HG02610 (cell line): ENCODE results near the gene ABCD4.

Source experiments
- ATAC-seq: cut with Tn5 transposase; IDR thresholded peaks from one replicate; pipeline ENCODE4 v1.9.1; 2021; ENCODE audit warnings: mild to moderate bottlenecking, moderate library complexity; ENCODE audit not compliant: unreplicated experiment

ABCD4 gene

DNA sequence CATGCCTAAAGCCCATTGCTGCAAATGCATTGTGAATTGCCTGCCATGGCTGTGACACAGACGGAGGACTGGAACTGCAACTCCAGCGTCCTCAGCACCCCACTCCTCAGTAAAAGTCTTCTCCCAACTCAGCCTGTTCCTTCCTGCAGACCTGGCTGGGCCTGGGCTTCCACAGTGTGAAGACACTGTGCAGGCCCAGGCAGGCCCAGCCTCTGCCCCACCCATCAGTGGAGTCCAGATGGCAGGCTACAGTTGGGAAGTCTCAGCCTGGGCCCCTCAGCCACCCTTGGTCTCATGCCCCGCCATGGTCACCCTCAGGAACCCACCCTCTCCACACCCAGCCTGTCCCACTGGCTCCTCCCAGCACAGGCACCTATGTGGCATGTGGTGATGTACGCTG is 41.4 kb downstream of the ABCD4 start:
- no peak for ATAC-seq

DNA sequence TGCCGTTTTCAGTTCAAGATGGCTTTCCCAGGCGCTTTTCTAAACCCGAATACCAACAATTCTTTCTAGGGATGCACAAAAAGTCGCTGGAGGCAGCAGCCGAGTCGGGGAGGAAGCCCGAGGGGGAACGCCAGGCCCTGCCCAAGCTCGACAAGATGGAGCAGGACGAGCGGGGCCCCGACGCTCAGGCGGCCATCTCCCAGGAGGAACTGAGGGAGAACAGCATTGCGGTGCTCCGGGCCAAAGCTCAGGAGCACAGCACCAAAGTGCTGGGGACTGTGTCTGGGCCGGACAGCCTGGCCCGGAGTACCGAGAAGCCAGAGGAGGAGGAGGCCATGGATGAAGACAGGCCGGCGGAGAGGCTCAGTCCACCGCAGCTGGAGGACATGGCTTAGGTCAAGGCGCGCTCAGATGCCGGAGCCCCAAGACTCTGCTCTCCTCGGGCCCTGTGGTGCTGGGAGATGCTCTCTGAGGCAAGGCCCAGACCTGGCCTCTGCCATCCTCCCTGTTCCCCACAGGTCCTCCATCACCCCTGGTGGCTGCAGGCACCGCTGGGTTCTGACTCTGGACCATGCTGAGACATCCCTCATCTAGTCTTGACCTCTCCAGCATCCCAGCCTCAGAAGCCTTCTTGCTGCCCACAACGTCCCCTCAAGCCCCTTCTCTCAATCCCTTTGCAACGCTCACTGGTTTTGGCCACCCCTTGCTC is 42.1 kb downstream of the ABCD4 start:
- no peak for ATAC-seq

DNA sequence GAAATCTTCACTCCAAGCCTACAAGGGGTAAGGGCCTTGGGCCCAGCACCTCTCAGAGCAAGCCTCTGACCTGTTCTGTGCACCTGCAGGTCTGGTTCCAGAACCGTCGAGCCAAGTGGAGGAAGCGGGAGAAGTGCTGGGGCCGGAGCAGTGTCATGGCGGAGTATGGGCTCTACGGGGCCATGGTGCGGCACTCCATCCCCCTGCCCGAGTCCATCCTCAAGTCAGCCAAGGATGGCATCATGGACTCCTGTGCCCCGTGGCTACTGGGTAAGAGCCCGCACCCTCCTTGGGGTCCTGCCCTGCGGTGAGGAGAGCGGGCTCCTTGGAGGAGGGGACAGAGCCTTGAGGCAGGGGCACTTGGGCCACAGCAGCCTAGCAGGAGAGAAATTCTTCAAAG is 43.2 kb downstream of the ABCD4 start:
- ATAC-seq: no peak

DNA sequence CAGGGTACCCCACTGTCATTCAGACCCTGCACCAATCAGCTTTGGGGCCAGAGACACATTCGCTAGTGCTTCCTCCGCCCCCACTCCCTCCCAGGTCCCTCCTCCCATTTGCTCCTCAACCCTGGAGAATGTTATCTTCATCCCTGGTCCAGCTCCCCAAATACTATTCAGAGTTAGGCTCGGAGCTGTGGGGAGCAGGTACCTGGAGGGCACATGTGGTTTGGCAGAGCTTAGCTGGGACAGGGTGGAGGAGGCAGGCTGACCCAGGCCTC is 44.0 kb downstream of the ABCD4 start:
- ATAC-seq: no peak

DNA sequence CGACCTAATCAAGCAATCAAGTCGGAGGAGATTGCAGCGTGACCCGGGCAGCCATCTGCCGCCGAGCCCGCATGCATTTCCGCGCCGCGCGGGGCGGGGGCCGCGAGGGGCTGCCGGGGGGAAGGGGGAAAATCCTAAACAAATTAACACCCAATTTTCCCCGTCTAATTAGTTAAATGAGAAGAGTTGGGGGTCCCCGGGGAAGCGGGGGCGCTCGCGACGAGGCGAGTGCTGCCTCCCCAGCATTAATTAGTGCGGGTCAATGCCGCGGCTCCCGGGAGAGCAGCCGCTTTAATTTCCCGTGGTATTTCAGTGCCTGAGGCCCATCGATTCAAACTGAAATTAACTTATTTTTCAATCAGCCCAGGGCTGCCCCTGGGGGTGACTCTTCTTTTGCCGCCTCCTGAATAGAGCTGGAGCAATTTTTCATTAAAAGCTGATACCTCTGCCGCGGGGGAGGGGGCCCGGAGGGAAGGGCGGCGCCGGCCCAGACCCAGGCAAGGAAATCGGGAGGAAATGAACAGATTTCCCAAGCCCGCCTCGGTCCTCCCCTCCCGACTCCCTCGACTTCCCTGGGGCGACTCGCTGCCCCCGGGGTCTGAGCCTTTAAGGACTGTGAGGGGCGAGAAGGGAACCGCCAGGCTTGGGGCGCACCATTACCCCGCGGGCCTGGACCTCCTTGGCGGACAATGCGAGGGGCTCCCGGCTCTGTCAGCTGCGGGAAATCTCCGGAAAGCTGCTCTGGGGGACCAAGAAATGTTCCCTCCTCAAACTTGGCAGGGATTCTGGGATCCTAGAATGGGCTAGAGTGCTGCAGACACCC is 44.6 kb downstream of the ABCD4 start:
- no peak for ATAC-seq

DNA sequence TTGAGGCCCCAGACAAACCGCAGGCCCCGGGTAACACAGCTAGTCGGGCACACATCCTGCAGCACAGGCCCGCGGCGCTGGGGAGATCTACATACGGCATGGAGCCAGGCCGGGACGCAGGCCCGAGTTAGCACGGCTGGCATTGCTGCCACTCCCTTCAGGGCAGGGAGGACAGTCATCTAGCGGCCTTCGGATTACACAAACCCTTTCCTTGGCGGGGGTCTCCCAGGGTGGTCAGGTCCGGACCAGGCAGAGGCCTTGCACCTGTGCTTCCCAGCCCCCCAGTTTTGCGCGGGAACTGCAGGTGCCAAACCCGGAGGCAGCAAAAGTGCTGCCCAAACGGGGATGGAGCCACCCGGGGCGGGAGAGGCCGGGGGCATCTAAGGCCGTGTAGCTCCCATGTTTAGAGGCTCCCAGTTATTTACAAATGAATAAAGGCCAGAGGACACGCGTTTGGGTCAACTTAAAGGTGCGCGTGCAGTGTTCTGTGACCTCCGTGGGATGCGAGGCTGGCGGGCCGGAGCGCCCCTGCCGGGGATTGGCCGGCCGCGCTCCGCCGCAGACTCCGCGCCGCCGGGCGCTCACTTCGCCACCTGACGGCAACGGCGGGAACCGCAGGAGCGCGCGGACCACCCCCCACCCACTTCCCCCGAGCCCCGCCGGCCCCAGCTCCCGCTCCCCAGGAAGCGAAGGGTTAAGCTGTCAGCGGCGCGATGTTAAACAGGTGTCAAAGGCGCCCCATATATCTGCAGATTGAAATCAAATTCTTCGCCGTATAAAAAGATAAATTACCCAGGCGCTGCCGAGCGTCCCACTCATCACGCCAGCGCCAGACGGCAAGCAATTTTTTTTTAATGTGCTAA is 45.4 kb downstream of the ABCD4 start:
- peak; percentile 63 for ATAC-seq

DNA sequence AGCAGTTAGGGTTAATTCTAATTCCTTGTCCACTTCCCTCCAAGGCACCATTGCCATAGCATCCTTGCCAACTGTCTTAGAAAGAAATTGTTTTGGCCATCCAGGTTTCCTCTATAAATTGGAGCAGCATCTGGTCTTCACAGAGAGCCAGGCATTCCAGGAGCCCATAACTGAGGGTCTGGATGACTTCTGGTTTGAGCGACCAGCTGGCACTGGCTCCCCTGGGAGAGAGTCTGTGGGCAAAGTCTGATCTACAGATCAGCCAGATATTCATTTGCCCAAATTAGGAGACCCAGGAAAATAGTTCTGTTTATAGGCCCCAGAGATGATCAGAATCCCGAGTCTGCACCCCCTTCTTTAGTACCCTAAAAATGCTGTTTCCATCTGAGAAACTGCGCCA is 47.5 kb downstream of the ABCD4 start:
- ATAC-seq: no peak

DNA sequence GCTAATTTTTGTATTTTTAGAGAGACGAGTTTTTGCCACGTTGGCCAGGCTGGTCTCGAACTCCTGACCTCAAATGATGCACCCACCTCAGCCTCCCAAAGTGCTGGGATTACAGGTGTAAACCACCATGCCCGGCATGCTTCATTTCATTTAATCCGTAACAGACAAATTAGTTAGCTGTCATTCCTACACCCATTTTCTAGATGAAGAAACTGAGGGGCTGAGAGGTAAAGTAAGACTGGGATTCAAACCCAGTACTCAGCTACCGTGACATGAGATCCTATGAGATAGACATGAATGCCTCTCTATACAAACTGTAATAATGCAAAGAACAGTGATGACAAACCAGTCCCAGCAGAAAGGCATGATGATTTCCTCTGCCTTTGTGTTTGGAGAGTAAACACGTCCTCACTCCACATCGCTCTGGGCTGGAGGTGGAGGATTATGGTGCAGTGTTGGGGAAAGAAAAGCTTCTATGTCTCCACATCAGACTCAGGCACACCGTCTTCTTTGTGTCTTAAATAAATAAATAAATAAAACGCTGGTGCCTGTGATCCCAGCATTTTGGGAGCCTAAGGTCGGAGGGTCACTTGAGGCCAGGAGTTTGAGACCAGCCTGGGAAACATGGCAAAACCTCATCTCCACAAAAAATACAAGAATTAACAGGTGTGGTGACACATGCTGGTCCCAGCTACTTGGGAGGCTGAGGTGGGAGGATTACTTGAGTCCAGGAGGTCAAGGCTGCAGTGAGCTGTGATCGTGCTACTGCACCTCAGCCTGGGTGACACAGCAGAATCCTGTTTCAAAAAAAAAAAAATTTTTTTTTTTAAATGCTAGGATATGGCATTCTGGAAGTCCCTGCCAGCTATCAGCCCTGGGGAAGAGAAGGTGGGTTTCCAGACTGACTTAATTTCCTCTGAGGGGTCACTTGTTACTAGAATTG is 53.0 kb downstream of the ABCD4 start:
- no peak for ATAC-seq

DNA sequence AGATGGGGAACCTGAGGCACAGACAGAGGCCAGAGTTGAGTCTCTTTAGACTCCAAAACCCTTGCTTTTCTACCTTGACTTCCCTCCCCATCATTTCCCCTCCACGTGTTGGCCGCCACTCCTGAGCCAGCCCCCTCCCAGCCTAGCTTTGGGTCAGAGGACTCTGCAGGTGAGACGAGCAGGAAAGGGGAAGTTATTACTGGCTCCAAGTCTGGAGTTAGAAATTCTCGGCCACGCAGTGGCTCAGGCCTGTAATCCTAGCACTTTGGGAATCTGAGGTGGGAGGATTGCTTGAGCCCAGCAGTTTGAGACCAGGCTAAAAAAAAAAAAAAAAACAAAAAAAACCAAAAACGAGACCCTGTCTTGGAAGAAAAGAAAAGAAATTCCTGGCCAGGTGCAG is 54.7 kb downstream of the ABCD4 start:
- ATAC-seq: no peak

DNA sequence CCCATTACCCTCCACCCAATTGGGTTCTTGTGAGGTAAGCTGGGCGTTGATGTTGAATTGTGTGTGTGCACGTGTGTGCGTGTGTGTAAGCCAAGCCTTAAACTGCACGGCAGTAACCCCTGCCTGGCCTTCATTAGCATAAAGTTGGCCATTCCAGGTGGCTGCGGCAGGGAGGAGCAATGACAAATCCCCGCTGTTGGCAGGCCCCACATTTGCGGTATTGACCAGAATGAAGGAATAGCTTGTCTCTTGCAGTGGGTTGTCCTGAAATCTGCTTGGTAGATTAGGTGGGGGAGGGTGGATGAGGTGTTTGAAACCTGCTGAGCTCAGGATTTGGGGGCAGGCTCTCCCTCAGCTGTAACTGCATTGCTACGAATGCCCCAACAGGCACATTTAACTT is 56.2 kb downstream of the ABCD4 start:
- no peak for ATAC-seq

DNA sequence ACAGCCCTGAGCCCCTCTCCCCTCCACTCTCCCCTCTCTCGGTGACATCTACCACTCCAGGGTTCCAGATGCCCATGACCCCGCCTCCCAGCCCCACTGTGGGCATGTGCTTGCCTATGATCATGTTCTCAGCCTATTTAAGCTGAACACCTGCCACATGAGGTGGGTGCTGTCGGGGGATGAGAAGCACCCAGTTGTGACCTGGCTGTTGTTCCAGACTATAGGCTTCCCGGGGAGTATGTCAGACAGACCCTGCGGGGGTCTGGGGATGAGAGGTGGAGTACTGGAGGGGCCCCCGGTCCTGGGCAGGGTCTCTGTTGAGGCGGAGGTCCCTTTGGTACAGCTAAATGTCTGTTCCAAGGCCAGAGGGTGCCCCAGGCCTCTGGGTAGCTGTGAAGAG is 57.4 kb downstream of the ABCD4 start:
- ATAC-seq: no peak

DNA sequence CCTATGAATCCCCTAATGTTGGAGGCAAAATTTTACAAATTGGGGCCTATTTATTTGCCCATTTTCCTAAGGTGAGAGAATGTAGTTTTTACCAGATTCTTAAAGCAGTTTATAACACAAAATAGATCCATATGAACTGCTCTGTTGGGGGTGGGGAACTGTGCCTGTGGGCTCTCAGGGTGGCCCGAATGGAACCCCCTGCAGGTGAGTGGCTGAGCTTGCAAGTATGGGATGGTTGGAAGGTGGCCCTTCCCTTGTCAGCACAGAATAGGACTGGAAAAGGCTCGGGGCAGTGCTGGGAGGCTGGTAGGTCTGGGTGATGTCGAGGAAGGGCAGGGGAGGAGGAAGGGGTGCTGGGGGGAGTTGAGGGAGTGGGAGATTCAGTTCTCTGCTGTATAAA is 58.6 kb downstream of the ABCD4 start:
- ATAC-seq: no peak

DNA sequence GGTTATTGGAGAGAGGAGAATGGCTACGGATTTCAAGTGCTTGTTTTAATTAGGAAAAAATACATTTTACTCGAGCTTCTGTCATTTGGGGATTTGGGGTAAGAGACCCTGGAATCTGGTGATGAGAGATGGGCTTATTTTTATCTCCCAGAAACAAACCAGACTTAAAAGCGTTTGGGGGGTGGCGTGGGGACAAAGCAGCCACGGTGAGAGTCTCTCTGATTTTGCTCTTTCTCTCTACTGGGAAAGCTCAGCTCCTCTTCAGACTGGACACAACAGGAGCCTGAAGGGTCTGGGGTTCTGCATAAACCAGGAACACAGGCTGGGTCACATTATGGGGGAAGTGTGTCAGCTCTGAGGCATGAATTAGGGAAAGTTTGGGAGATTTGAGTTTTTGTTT is 59.7 kb downstream of the ABCD4 start:
- no peak for ATAC-seq

DNA sequence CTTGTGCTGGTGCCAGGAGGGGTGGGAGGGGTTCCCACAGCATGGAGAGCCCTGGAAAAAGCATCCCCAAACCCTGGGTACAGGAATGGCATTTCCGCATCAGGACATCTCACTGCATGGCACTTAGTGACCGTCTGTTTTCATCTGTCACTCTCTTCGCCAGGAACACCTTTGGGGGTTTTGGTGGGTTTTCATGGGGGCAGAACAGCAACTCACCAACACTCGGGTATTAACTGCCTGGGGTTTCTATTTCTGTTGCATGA is 60.0 kb downstream of the ABCD4 start:
- ATAC-seq: no peak

DNA sequence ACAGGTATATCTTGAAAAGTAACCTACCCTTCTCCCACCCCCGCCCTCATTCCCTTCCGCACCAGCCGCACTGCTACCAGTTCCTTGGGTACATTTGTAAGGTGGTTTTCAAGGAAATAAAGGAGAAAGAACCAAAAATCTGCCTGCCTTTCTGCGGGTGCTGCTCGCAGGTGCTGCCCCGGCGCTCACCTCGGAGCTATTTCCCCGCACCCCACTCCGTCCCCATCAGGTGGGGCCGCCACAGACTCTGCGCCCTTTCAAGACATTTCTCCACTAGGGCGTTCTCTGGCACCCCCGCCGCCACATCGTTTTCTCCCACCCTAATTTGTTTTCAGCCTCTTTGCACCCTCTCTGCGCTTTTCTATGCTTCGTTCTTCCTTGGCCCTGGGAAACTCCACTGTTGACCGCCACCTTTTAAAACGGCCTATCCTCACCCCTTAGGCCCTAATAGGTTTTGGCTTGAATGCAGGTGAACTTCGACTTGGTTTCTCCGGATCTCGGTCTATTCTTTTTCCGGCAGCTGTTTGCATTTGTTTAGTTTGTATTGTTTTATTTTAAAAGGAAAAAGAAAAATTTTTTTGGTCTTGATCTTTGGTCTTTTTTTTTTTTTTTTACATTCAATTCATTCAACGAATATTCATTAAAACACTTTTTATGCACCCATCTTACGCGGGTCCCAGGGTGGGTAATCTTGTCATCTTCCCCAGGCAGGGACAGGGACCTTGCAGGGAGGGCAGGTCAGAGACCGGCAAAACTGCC is 60.5 kb downstream of the ABCD4 start:
- ATAC-seq: no peak

DNA sequence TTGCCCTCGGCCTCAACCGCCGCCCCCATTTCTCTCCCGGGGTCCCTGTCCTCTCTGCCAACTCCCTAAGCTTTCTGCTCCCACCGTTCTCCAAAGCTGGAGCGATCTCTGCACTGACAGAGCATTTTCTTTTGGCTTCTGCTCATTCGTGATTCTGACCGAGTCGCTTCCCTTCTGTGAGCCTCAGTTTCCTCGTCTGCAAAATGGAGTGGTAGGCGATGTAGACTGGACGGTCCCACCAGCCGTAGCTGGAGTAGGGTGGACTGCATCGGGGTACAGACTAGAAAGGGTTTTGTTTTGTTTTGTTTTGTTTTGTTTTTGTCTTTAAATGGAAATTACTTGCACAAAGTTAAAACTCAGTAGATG is 61.1 kb downstream of the ABCD4 start:
- ATAC-seq: no peak

DNA sequence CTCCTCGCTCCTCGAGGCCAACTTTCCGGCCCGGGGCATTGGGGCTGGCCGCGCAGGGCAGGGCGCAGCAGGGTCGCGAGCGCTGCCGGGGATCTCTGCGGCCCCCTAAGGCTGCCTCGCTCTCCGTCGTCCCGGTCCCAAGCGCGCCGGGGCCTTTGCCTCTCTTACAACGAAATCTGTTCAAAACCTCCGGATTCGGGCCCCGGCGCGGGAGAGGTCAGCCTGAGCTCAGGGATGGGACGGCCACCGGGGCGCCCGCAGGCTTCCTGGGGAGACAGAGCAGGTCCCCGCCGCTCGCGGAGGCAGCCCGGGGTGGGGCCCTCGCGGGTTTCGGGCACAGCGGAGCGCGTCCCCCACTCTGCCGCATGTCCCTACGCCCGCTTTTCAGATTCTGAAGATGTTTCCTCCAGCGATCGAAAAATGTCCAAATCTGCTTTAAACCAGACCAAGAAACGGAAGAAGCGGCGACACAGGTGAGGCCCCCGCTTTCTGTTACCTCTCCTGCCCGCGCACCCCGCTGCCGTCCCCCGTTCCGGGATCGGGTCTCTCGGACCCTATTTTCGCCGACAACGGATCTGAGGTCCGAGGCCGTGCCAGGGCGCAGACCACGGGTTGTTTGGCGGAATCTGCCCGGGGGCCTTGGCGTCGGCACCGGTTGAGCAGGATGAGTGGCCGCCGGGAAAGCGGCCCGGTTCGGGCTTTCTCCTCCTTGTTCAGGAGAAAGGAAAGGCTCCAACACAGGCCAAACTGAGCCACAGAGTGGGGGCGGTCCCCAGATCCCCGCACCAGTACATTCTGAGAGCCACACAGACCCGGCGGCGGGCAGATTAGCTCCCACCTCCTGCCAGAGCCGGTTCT is 61.7 kb downstream of the ABCD4 start:
- no peak for ATAC-seq

DNA sequence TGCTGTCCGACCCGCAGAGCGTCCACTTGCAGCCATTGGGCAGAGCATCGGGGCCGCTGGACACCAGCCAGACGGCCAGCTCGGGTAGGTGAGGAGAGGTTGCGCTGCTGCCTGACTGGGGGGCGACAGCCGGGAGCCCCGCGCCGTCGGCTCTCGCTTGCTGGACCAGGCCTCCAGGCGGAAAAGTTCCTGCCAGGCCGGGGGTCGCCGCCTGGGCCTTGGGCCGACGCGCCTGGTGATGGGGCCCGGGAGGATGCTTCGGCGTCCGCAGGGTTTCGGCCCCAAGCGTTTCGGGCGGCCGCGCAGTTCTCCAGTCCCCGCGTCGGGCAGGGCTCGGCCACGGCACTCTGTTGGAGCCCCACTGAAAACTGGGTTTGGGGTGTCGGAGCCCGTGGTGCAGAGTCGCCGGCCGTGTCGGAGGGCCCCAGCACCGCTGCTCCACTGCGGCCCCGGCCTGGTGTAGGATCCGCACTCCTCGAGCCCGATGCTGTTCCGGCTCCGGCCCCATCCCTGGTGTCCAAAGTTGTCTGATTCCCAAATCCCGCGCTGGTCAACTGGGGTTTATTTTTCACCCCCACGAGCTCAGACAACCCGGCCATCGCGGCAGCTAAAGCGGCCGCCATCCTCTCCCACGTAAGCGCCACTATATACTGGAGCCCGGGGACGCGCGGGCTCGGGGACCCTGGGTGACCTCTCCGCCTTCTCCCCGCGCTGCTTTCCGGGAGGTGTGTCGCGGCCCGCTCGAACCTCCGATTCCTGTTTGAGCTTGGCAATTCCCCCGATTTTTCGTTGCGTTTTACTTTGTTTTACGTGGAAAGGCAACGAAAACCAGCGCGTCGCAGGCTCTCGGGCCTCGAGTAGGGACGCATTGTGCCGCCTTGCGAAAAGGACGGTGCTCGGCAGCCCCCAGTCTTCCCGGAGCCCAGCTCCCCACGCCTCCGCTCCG is 62.6 kb downstream of the ABCD4 start:
- ATAC-seq: no peak
